Measurements from ENCODE around the gene TMEM69.

GRCh38 chr1:45716700-45717099 is 28.7 kb downstream of the TMEM69 start:
- TF ChIP-seq CTCF (conservative IDR thresholded peaks at IDR 0.05; ENCODE audit: low read depth in 2 of 2): no peak
- no peak for TF ChIP-seq ETS1 (IDR thresholded peaks at IDR 0.05)
- no peak for TF ChIP-seq EZH2 (IDR thresholded peaks at IDR 0.05; ENCODE audit: low read depth, unreplicated experiment)
- TF ChIP-seq POLR2AphosphoS5 (IDR thresholded peaks at IDR 0.05; ENCODE audit: low read depth): no peak
- TF ChIP-seq CREB1 (CRISPR knock-in tag; IDR thresholded peaks at IDR 0.05; ENCODE audit: low read depth): no peak
- TF ChIP-seq REST (IDR thresholded peaks at IDR 0.05; ENCODE audit: unreplicated experiment): no peak
- no peak for TF ChIP-seq EZH2phosphoT487 (IDR thresholded peaks at IDR 0.05; ENCODE audit: unreplicated experiment)
- TF ChIP-seq ZNF462 (CRISPR knock-in tag; IDR thresholded peaks at IDR 0.05): no peak
